HepG2 (cell line): ENCODE measurements around the gene IRF6. TPM values are rescaled to one million over a fixed set of nuclear protein-coding genes. Genes with fewer than 3 reads are reported as not detected.

Experiments used
- ATAD3A ChIP-seq: sonication (generic); formaldehyde crosslinking; IDR thresholded peaks from 2 replicates; pipeline ENCODE4 v1.4.0; 2020; ENCODE audit warnings: missing genetic modification reagents
- ATF4 ChIP-seq, 2 experiments: fragments of 450-650 bp in 1 of 2; sonication (generic) in 1 of 2; formaldehyde crosslinking; IDR thresholded peaks; 2 replicates each; pipeline versions ENCODE4 v1.5.0 to v1.8.0; 2020 to 2022; ENCODE audit warnings: mild to moderate bottlenecking in 1 of 2, missing genetic modification reagents in 1 of 2
- ATF5 ChIP-seq: sonication (generic); formaldehyde crosslinking; IDR thresholded peaks from 2 replicates; pipeline ENCODE4 v1.4.0; 2020; ENCODE audit warnings: mild to moderate bottlenecking, low read depth, missing genetic modification reagents
- CTCF ChIP-seq: sonication (generic); formaldehyde crosslinking; IDR thresholded peaks from 2 replicates; pipeline ENCODE4 v1.5.0; 2020; ENCODE audit warnings: mild to moderate bottlenecking, missing genetic modification reagents, moderate library complexity
- E2F5 ChIP-seq: sonication (generic); formaldehyde crosslinking; conservative IDR thresholded peaks from 2 replicates; pipeline ENCODE4 v1.4.0; 2020; ENCODE audit warnings: missing genetic modification reagents
- ETV6 ChIP-seq: sonication (generic); formaldehyde crosslinking; conservative IDR thresholded peaks from 2 replicates; pipeline ENCODE4 v1.4.0; 2020; ENCODE audit warnings: missing genetic modification reagents
- FUBP1 ChIP-seq: sonication (generic); formaldehyde crosslinking; IDR thresholded peaks from 2 replicates; pipeline ENCODE4 v1.5.1; 2020; ENCODE audit warnings: missing genetic modification reagents, mild to moderate bottlenecking, borderline replicate concordance
- MED13 ChIP-seq: sonication (generic); formaldehyde crosslinking; IDR thresholded peaks from 2 replicates; pipeline ENCODE4 v1.5.0; 2020; ENCODE audit warnings: missing genetic modification reagents
- MIER2 ChIP-seq: IDR thresholded peaks from 2 replicates; pipeline ENCODE4 v1.6.1; 2016; ENCODE audit warnings: missing biosample characterization, missing genetic modification reagents
- NR0B2 ChIP-seq: sonication (generic); formaldehyde crosslinking; IDR thresholded peaks from 2 replicates; pipeline ENCODE4 v1.4.0; 2020; ENCODE audit warnings: mild to moderate bottlenecking, missing genetic modification reagents
- TBX3 ChIP-seq: fragments of 450-650 bp; IDR thresholded peaks from 2 replicates; pipeline ENCODE4 v1.6.1; 2017; ENCODE audit warnings: antibody characterized with exemption, mild to moderate bottlenecking, inconsistent platforms, borderline replicate concordance
- TP53 ChIP-seq: sonication (generic); formaldehyde crosslinking; conservative IDR thresholded peaks from 2 replicates; pipeline ENCODE4 v1.4.0; 2020; ENCODE audit warnings: missing genetic modification reagents
- ZBTB42 ChIP-seq: sonication (generic); formaldehyde crosslinking; IDR thresholded peaks from 2 replicates; pipeline ENCODE4 v1.5.0; 2020; ENCODE audit warnings: mild to moderate bottlenecking, missing genetic modification reagents
- ZBTB46 ChIP-seq: sonication (generic); formaldehyde crosslinking; IDR thresholded peaks from 2 replicates; pipeline ENCODE4 v1.4.0; 2020; ENCODE audit warnings: mild to moderate bottlenecking, missing genetic modification reagents, borderline replicate concordance
- ZBTB7A ChIP-seq: sonication (generic); formaldehyde crosslinking; IDR thresholded peaks from 2 replicates; pipeline ENCODE4 v1.8.0; 2022; ENCODE audit warnings: mild to moderate bottlenecking, missing genetic modification reagents
- ZNF558 ChIP-seq: sonication (generic); formaldehyde crosslinking; IDR thresholded peaks from 2 replicates; pipeline ENCODE4 v1.9.0; 2022; ENCODE audit warnings: mild to moderate bottlenecking, missing genetic modification reagents, borderline replicate concordance
- ZNF607 ChIP-seq: sonication (generic); formaldehyde crosslinking; IDR thresholded peaks from 2 replicates; pipeline ENCODE4 v1.5.1; 2020; ENCODE audit warnings: missing genetic modification reagents, mild to moderate bottlenecking, borderline replicate concordance
- ZNF7 ChIP-seq: IDR thresholded peaks from 2 replicates; pipeline ENCODE4 v1.6.1; 2016; ENCODE audit warnings: missing biosample characterization, missing genetic modification reagents
- ZNF766 ChIP-seq: sonication (generic); formaldehyde crosslinking; IDR thresholded peaks from 2 replicates; pipeline ENCODE4 v1.5.0; 2020; ENCODE audit warnings: missing genetic modification reagents, borderline replicate concordance
- ZNF777 ChIP-seq: sonication (generic); formaldehyde crosslinking; IDR thresholded peaks from 2 replicates; pipeline ENCODE4 v1.4.0; 2020; ENCODE audit warnings: missing genetic modification reagents
- polyA plus RNA-seq, 8 experiments: library from polyadenylated mRNA; depleted of rRNA in 3 of 8; stranded (reverse) in 7 of 8; unstranded in 1 of 8; fragments of >200 nt; fragmentation: Illumina TruSeq in 4 of 8; extraction: Trizol in 4 of 8; gene quantifications; 2 replicates each; pipeline versions ENCODE4 v1.2.1 to v1.2.3, GENCODE V29; 2011 to 2016; ENCODE audit warnings: low read depth in 4 of 8, missing spikeins in 1 of 8, mixed read lengths in 1 of 8; ENCODE audit not compliant: insufficient read depth in 1 of 8
- total RNA-seq, 5 experiments: library from RNA; depleted of rRNA; stranded (reverse); fragments of >200 nt; fragmentation: Illumina TruSeq; extraction: Trizol; gene quantifications; 2 replicates each; pipeline ENCODE4 v1.2.3, GENCODE V29; 2016; ENCODE audit warnings: low read depth in 1 of 5

IRF6 gene
- total and polyA plus RNA-seq, 2 of the 13 experiments (the other 11 are each of a cell fraction or from before 2014, with no cell fraction given): 0.02 TPM; not detected in 1

GRCh38 chr1:209784265-209785169, 21.4 kb downstream of the IRF6 start, which contains the start of gene C1orf74 (continued):
- TF ChIP-seq ZBTB46 (CRISPR knock-in tag): no peak
- no peak for TF ChIP-seq ATF5 (CRISPR knock-in tag)
- no peak for TF ChIP-seq CTCF (CRISPR knock-in tag)
- no peak for TF ChIP-seq ZNF7 (CRISPR knock-in tag)
- no peak for TF ChIP-seq TBX3
- TF ChIP-seq MIER2: no peak
- TF ChIP-seq ETV6 (CRISPR knock-in tag): no peak
- TF ChIP-seq ZNF766 (CRISPR knock-in tag): no peak
- no peak for TF ChIP-seq FUBP1 (CRISPR knock-in tag)
- no peak for TF ChIP-seq ATF4 (CRISPR knock-in tag; IDR thresholded peaks at IDR 0.05)
- no peak for TF ChIP-seq TP53 (CRISPR knock-in tag)
- TF ChIP-seq ZNF558 (CRISPR knock-in tag): no peak
- TF ChIP-seq ZBTB7A (CRISPR knock-in tag): no peak
- TF ChIP-seq NR0B2: peak; percentile 55; the same call in 1 of the 2 replicates
- no peak for TF ChIP-seq ZNF777 (CRISPR knock-in tag)
- no peak for TF ChIP-seq MED13
- TF ChIP-seq E2F5 (CRISPR knock-in tag): no peak
- no peak for TF ChIP-seq ZNF607 (CRISPR knock-in tag)
- no peak for TF ChIP-seq ZBTB42 (CRISPR knock-in tag)
- TF ChIP-seq ATAD3A (CRISPR knock-in tag): no peak
